IMR-90 (cell line): Measurements from ENCODE around the gene DCAF5. TPM values are rescaled to one million over a fixed set of nuclear protein-coding genes. Genes with fewer than 3 reads are reported as not detected.

Experiments
- ATAC-seq: fragments of 200-7000 bp; cut with Tn5 transposase; 2 replicates; pipeline ENCODE4 v1.9.1; 2020; ENCODE audit warnings: low read depth, mild to moderate bottlenecking, moderate library complexity
- BruUV-seq: library from RNA; stranded (reverse); fragments of 400-500 nt; replicated peaks from 2 replicates; lab custom pipeline; 2021; lab: Mats Ljungman, UMichigan
- CTCF ChIA-PET: fragments of 300-600 bp; formaldehyde crosslinking; extraction: SDS; loops from one replicate; lab custom pipeline; 2021; ENCODE audit warnings: antibody characterized with exemption; lab: Yijun Ruan, JAX
- POLR2A ChIA-PET: fragments of 300-600 bp; sonication (Branson Sonifier 250); formaldehyde crosslinking; loops from one replicate; lab custom pipeline; 2022; ENCODE audit warnings: antibody characterized with exemption; ENCODE audit not compliant: unreplicated experiment; lab: Charles Lee
- DNase-seq: peaks from one replicate; pipeline ENCODE4 v3.0.0; 2013
- H2AFZ ChIP-seq: replicated peaks from 2 replicates; pipeline ENCODE3; 2013; ENCODE audit warnings: low read length, mild to moderate bottlenecking; ENCODE audit not compliant: poor library complexity
- H2AK5ac ChIP-seq: 2 replicates; pipeline ENCODE4 v1.6.1; 2013; ENCODE audit warnings: low read depth, low read length, inconsistent platforms
- H2AK9ac ChIP-seq: replicated peaks from 2 replicates; pipeline ENCODE3; 2013; ENCODE audit warnings: mild to moderate bottlenecking, low read depth, low read length, moderate library complexity; ENCODE audit not compliant: poor library complexity
- H2BK120ac ChIP-seq: 2 replicates; pipeline ENCODE4 v1.6.1; 2013; ENCODE audit warnings: low read depth, low read length, inconsistent platforms
- H2BK15ac ChIP-seq: 3 replicates; pipeline ENCODE4 v1.6.1; 2013; ENCODE audit warnings: low read depth, low read length, inconsistent platforms
- H2BK20ac ChIP-seq: 2 replicates; pipeline ENCODE4 v1.6.1; 2013; ENCODE audit warnings: low read depth, mild to moderate bottlenecking, inconsistent platforms, low read length, moderate library complexity
- H2BK5ac ChIP-seq: 2 replicates; pipeline ENCODE4 v1.6.1; 2013; ENCODE audit warnings: mild to moderate bottlenecking, low read depth, low read length, inconsistent platforms; ENCODE audit not compliant: poor library complexity, severe bottlenecking
- H3K14ac ChIP-seq: replicated peaks from 2 replicates; pipeline ENCODE4 v1.6.1; 2013; ENCODE audit warnings: low read depth, low read length, inconsistent platforms
- H3K18ac ChIP-seq: 2 replicates; pipeline ENCODE4 v1.6.1; 2013; ENCODE audit warnings: low read depth, low read length, control low read depth
- H3K23ac ChIP-seq: 2 replicates; pipeline ENCODE4 v1.6.1; 2013; ENCODE audit warnings: low read depth, low read length, inconsistent platforms
- H3K27ac ChIP-seq: 2 replicates; pipeline ENCODE4 v1.5.1; 2013; ENCODE audit warnings: mild to moderate bottlenecking, control low read depth, low read length; ENCODE audit not compliant: insufficient read depth
- H3K27me3 ChIP-seq: 2 replicates; pipeline ENCODE4 v1.6.1; 2013; ENCODE audit warnings: low read length; ENCODE audit not compliant: control insufficient read depth, insufficient read depth
- H3K36me3 ChIP-seq: 2 replicates; pipeline ENCODE4 v1.6.1; 2013; ENCODE audit warnings: low read length, mixed read lengths; ENCODE audit not compliant: control insufficient read depth, insufficient read depth
- H3K4ac ChIP-seq: 2 replicates; pipeline ENCODE4 v1.6.1; 2013; ENCODE audit warnings: low read depth, low read length, inconsistent platforms
- H3K4me1 ChIP-seq: 2 replicates; pipeline ENCODE4 v1.6.1; 2013; ENCODE audit warnings: low read length, mixed read lengths; ENCODE audit not compliant: control insufficient read depth, insufficient read depth
- H3K4me2 ChIP-seq: 2 replicates; pipeline ENCODE4 v1.6.1; 2013; ENCODE audit warnings: low read depth, mild to moderate bottlenecking, control low read depth, low read length, moderate library complexity
- H3K4me3 ChIP-seq: 2 replicates; pipeline ENCODE4 v1.5.1; 2013; ENCODE audit warnings: low read depth, mild to moderate bottlenecking, control low read depth, low read length, moderate library complexity; ENCODE audit not compliant: insufficient read depth
- H3K56ac ChIP-seq: 2 replicates; pipeline ENCODE4 v1.6.1; 2013; ENCODE audit warnings: low read length, inconsistent platforms; ENCODE audit not compliant: insufficient read depth; ENCODE audit errors: extremely low read depth
- H3K79me1 ChIP-seq, 2 experiments: 2 replicates each; pipeline ENCODE4 v1.6.1; 2013; ENCODE audit warnings: low read length in 2 of 2, inconsistent platforms in 1 of 2, low read depth in 1 of 2
- H3K9ac ChIP-seq: 2 replicates; pipeline ENCODE4 v1.6.1; 2013; ENCODE audit warnings: low read depth, low read length, control low read depth
- H3K9me1 ChIP-seq: 2 replicates; pipeline ENCODE4 v1.6.1; 2013; ENCODE audit warnings: low read length, inconsistent platforms; ENCODE audit not compliant: insufficient read depth
- H3K9me3 ChIP-seq: 2 replicates; pipeline ENCODE4 v1.6.1; 2013; ENCODE audit warnings: low read length; ENCODE audit not compliant: control insufficient read depth, insufficient read depth
- H4K20me1 ChIP-seq: 2 replicates; pipeline ENCODE4 v1.6.1; 2013; ENCODE audit warnings: low read length, inconsistent platforms; ENCODE audit not compliant: insufficient read depth
- H4K5ac ChIP-seq: 2 replicates; pipeline ENCODE4 v1.6.1; 2013; ENCODE audit warnings: mild to moderate bottlenecking, low read depth, low read length, control low read depth
- H4K8ac ChIP-seq, 2 experiments: 2 replicates each; pipeline ENCODE4 v1.6.1; 2013; ENCODE audit warnings: low read depth in 2 of 2, low read length in 2 of 2, control low read depth in 1 of 2, inconsistent platforms in 1 of 2
- H4K91ac ChIP-seq: 2 replicates; pipeline ENCODE4 v1.6.1; 2013; ENCODE audit warnings: low read depth, low read length, inconsistent platforms; ENCODE audit not compliant: insufficient read depth
- BHLHE40 ChIP-seq: fragments of 150-350 bp; IDR thresholded peaks from 2 replicates; pipeline ENCODE4 v1.6.1; 2016; ENCODE audit warnings: mild to moderate bottlenecking, low read depth, low read length
- CEBPB ChIP-seq: IDR thresholded peaks from 2 replicates; pipeline ENCODE4 v1.6.1; 2012; ENCODE audit warnings: low read depth, low read length, improper control_type of control experiment
- CHD1 ChIP-seq: IDR thresholded peaks from 2 replicates; pipeline ENCODE4 v1.6.1; 2012; ENCODE audit warnings: low read depth, low read length, improper control_type of control experiment
- CTCF ChIP-seq: conservative IDR thresholded peaks from 2 replicates; pipeline ENCODE4 v1.5.1; 2012; ENCODE audit warnings: mild to moderate bottlenecking, low read depth, low read length, improper control_type of control experiment
- ELK1 ChIP-seq: fragments of 150-350 bp; IDR thresholded peaks from 2 replicates; pipeline ENCODE4 v1.6.1; 2016; ENCODE audit warnings: low read depth, mild to moderate bottlenecking, low read length, moderate library complexity, borderline replicate concordance
- FOS ChIP-seq: fragments of 150-350 bp; IDR thresholded peaks from 2 replicates; pipeline ENCODE4 v1.6.1; 2016; ENCODE audit warnings: low read depth, low read length
- MAFK ChIP-seq: IDR thresholded peaks from 2 replicates; pipeline ENCODE4 v1.6.1; 2012; ENCODE audit warnings: low read depth, low read length, improper control_type of control experiment
- MAZ ChIP-seq: IDR thresholded peaks from 2 replicates; pipeline ENCODE4 v1.6.1; 2012; ENCODE audit warnings: low read depth, mild to moderate bottlenecking, low read length, improper control_type of control experiment, moderate library complexity, borderline replicate concordance
- MXI1 ChIP-seq: IDR thresholded peaks from 2 replicates; pipeline ENCODE4 v1.6.1; 2012; ENCODE audit warnings: low read depth, mild to moderate bottlenecking, low read length, moderate library complexity, borderline replicate concordance
- NFE2L2 ChIP-seq: fragments of 150-350 bp; IDR thresholded peaks from 2 replicates; pipeline ENCODE4 v1.6.1; 2016; ENCODE audit warnings: low read depth, mild to moderate bottlenecking, low read length
- POLR2A ChIP-seq: IDR thresholded peaks from 2 replicates; pipeline ENCODE4 v1.6.1; 2012; ENCODE audit warnings: mild to moderate bottlenecking, low read depth, low read length
- RAD21 ChIP-seq: IDR thresholded peaks from 2 replicates; pipeline ENCODE4 v1.6.1; 2012; ENCODE audit warnings: low read length, improper control_type of control experiment
- RCOR1 ChIP-seq: IDR thresholded peaks from 2 replicates; pipeline ENCODE4 v1.6.1; 2012; ENCODE audit warnings: mild to moderate bottlenecking, low read length, improper control_type of control experiment; ENCODE audit not compliant: insufficient replicate concordance
- RFX5 ChIP-seq: IDR thresholded peaks from 2 replicates; pipeline ENCODE4 v1.8.0; 2012; ENCODE audit warnings: low read depth, mild to moderate bottlenecking, low read length, moderate library complexity
- SMC3 ChIP-seq: fragments of 150-350 bp; IDR thresholded peaks from 2 replicates; pipeline ENCODE4 v1.6.1; 2016; ENCODE audit warnings: low read depth, mild to moderate bottlenecking, antibody characterized with exemption, low read length, moderate library complexity
- USF2 ChIP-seq: fragments of 150-350 bp; IDR thresholded peaks from 2 replicates; pipeline ENCODE4 v1.6.1; 2017; ENCODE audit warnings: mild to moderate bottlenecking, antibody characterized with exemption, low read length, low read depth
- WGBS, 2 experiments: methylation state at CpG; one replicate each; pipeline versions ENCODE4 v1.1.5 to v1.1.7; 2013; ENCODE audit warnings: missing lambda C conversion rate in 2 of 2; ENCODE audit not compliant: insufficient read length in 1 of 2; ENCODE audit errors: extremely low coverage in 2 of 2; 5-methylcytosine and 5-hydroxymethylcytosine counted together
- dilution Hi-C: fragments of 300-500 bp; cut with HindIII; formaldehyde crosslinking; loops from one replicate; pipeline ENCODE4 v1.14.3; 2018; ENCODE audit warnings: low sequenced_read_pairs; ENCODE audit not compliant: unreplicated experiment
- in situ Hi-C: fragments of 300-500 bp; cut with MboI; formaldehyde crosslinking; loops from 3 replicates; pipeline ENCODE4 v1.14.3; 2019; ENCODE audit warnings: low sequenced_read_pairs, inconsistent platforms, mixed read lengths
- intact Hi-C: fragments of 100-400 bp; cut with micrococcal nuclease; formaldehyde crosslinking; loops from 2 replicates; pipeline ENCODE4 v1.10.0; 2022
- polyA plus RNA-seq, 3 experiments: library from polyadenylated mRNA; depleted of rRNA; stranded (reverse); fragments of >200 nt; gene quantifications; 2 replicates each; pipeline ENCODE4 v1.2.3, GENCODE V29; 2012; ENCODE audit warnings: low replicate concordance in 1 of 3
- total RNA-seq: library from RNA; depleted of rRNA; stranded (reverse); fragments of >200 nt; gene quantifications from 2 replicates; pipeline ENCODE4 v1.2.3, GENCODE V29; 2012

DCAF5 gene
- total and polyA plus RNA-seq, 2 of the 4 experiments (the other 2 are of a cell fraction) = 17.6 to 30.4 TPM

GRCh38 chr14:69044296-69044695 is 108.6 kb downstream of the DCAF5 start:
- Histone ChIP-seq H3K79me1 (peaks cover 6 to 45% of the 10 kb centered on the region in 2 experiments; a peak in 3 of 4 replicates), H2AK5ac (peak overlapping the region; percentile 96), H4K8ac (peak overlapping the region in 1 of 2 experiments; percentile 69; a peak in 1 of 4 replicates), H2BK15ac (peak overlapping the region; percentile 91; the same call in 2 of the 3 replicates), H3K36me3 (no peaks in the 10 kb centered on the region), H3K4ac (peak overlapping the region; percentile 87), H4K5ac (0 out of 2 replicates have a peak overlapping the region, but pooled peaks have one; percentile 78), H4K20me1 (peaks cover 10% of the 10 kb centered on the region; the same call in 1 of the 2 replicates), H3K27me3 (no peaks in the 10 kb centered on the region), H2AFZ (no peak overlapping the region), H2BK5ac (no peak overlapping the region), H3K4me1 (peaks cover 39% of the 10 kb centered on the region), H3K14ac (peak overlapping the region; percentile 80; the same call in 1 of the 2 replicates), H2AK9ac (peak overlapping the region; percentile 3), H3K4me3 (no peak overlapping the region), H3K27ac (0 out of 2 replicates have a peak overlapping the region, but pooled peaks have one; percentile 25), H2BK120ac (peak overlapping the region; percentile 59), H3K9me3 (no peaks in the 10 kb centered on the region), H3K23ac (peak overlapping the region; percentile 44; the same call in 1 of the 2 replicates), H2BK20ac (peak overlapping the region; percentile 84; the same call in 1 of the 2 replicates), H4K91ac (peak overlapping the region; percentile 83; the same call in 1 of the 2 replicates), H3K4me2 (no peak overlapping the region), H3K56ac (no peak overlapping the region), H3K9me1 (peaks cover 44% of the 10 kb centered on the region), H3K9ac (no peak overlapping the region), H3K18ac (peak overlapping the region; percentile 83)
- DNase-seq (no peak), ATAC-seq (no peak)
- intact Hi-C loops = loop anchor here (10.0 kb wide), 1 partner anchor 51 kb away; no protein-coding TSS in a partner anchor
- dilution Hi-C loops = no loop called here
- POLR2A ChIA-PET = interaction anchor here (0.7 kb wide), 1 partner anchor 97 kb away, joined by 3 read pairs; no protein-coding TSS in a partner anchor
- in situ Hi-C loops = no loop called here
- TF ChIP-seq RCOR1 = no peak
- TF ChIP-seq CTCF = no peak
- no peak for TF ChIP-seq NFE2L2
- no peak for TF ChIP-seq POLR2A
- no peak for TF ChIP-seq CEBPB
- TF ChIP-seq CHD1 = no peak
- TF ChIP-seq MXI1 = no peak
- no peak for TF ChIP-seq SMC3
- no peak for TF ChIP-seq FOS
- TF ChIP-seq MAZ = no peak
- TF ChIP-seq RAD21 = no peak
- no peak for TF ChIP-seq MAFK
- TF ChIP-seq USF2 = no peak
- TF ChIP-seq BHLHE40 = no peak
- no peak for TF ChIP-seq RFX5
- no peak for TF ChIP-seq ELK1
- no TSS peak for BruUV-seq
- CTCF ChIA-PET = no interaction called here
- WGBS, 2 experiments = no CpG with 5 or more reads among the region's 2 CpGs
